HG03571 (cell line): ENCODE results near the gene COL6A3.

Experiments used
- ATAC-seq: cut with Tn5 transposase; IDR thresholded peaks from one replicate; pipeline ENCODE4 v1.9.1; 2021; ENCODE audit not compliant: unreplicated experiment

The COL6A3 gene, protein sequence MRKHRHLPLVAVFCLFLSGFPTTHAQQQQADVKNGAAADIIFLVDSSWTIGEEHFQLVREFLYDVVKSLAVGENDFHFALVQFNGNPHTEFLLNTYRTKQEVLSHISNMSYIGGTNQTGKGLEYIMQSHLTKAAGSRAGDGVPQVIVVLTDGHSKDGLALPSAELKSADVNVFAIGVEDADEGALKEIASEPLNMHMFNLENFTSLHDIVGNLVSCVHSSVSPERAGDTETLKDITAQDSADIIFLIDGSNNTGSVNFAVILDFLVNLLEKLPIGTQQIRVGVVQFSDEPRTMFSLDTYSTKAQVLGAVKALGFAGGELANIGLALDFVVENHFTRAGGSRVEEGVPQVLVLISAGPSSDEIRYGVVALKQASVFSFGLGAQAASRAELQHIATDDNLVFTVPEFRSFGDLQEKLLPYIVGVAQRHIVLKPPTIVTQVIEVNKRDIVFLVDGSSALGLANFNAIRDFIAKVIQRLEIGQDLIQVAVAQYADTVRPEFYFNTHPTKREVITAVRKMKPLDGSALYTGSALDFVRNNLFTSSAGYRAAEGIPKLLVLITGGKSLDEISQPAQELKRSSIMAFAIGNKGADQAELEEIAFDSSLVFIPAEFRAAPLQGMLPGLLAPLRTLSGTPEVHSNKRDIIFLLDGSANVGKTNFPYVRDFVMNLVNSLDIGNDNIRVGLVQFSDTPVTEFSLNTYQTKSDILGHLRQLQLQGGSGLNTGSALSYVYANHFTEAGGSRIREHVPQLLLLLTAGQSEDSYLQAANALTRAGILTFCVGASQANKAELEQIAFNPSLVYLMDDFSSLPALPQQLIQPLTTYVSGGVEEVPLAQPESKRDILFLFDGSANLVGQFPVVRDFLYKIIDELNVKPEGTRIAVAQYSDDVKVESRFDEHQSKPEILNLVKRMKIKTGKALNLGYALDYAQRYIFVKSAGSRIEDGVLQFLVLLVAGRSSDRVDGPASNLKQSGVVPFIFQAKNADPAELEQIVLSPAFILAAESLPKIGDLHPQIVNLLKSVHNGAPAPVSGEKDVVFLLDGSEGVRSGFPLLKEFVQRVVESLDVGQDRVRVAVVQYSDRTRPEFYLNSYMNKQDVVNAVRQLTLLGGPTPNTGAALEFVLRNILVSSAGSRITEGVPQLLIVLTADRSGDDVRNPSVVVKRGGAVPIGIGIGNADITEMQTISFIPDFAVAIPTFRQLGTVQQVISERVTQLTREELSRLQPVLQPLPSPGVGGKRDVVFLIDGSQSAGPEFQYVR (N-terminal part only)

GRCh38 chr2:237413777-237414661, at the start of gene COL6A3:
Gene COL6A3 (minus strand): TSS chr2:237414164. CDS start chr2:237396817, 17,347 bp downstream.
- ATAC-seq = no peak

- ATAC-seq = no peak
Measured at GRCh38 chr2:237459741-237460174, 45.8 kb upstream of the COL6A3 start.

DNA sequence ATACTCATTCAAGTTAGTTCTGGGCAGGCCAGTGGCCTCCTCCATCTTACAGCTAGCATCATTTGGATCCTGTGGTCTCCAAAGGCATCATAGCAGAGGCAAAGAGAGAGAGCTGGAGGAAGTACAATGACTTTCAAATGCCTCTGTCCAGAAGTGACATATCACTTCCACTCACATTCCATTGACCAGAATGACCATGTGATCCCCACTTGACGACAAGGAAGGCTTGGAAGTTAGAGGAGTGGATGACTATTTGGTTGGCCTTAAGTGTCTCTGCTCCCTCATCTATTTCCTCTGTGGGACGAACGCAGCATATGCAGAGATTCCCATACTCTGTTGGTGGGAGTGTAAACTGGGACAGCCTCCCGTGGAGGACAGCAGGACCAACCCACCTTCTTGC, 45.3 kb upstream of the COL6A3 start:
- ATAC-seq = no peak

DNA sequence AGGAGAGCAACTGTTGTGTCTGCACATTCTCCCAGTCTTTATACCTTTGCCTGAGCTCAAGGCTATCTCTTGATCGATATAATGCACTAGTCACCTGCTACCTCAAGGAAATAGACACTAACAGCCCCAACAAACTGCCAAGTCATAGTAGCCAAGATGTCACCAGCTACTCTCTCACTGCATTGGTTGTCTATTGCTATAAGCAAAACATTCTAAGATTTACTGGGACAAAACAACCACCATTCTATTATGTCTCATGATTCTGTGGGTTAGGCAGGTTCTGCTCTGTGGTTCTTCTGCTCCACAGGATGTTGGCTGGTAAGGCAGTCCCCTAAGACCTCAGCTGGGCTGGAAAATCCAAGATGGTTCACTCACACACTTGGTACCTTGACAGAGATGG, 44.6 kb upstream of the COL6A3 start:
- ATAC-seq = no peak

- ATAC-seq = no peak
Measured at GRCh38 chr2:237457388-237457941, 43.5 kb upstream of the COL6A3 start.

- ATAC-seq = no peak
Measured at GRCh38 chr2:237456200-237456843, 42.4 kb upstream of the COL6A3 start.

DNA sequence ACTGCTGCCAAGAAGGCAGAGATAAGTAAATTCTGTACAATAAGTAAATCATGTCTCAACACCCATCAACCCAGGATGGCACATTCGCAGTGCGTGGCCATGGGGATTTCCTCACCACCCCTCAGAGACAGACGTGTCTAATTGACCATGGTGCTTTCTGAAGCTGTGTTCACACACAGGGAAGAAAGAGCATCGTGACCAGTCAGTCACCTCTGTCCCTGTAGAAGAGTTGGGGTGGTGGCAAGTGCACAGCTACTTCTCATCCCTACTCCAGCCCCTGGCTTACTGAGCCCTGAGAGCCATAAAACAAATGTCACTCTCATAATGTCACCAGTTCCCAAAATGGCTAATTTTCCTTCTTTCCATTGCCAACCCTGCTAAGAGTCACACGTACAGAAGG, 41.8 kb upstream of the COL6A3 start:
- no peak for ATAC-seq

DNA sequence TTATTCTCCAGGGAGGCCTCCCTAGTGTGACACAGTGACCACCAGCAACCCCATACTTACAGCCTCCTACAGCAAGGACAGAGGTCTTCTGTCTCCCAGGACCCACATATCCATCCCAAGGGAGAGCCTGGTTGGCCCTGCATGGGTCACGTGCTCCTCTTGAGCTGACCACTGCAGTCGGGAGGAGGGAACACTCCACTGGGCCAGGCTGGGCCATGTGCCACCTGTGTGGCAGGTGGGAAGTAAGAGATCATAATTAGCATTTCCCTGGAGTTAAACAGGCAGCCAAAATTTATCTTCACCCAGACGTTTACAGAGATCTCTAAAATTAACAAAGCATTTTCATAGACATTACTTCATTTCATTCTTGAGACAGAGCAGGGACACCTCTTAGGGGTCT, 39.7 kb upstream of the COL6A3 start:
- no peak for ATAC-seq

GRCh38 chr2:237452861-237453260, 38.9 kb upstream of the COL6A3 start:
- ATAC-seq = no peak

GRCh38 chr2:237451643-237452469, 37.9 kb upstream of the COL6A3 start:
- ATAC-seq = no peak

GRCh38 chr2:237450583-237450982, 36.6 kb upstream of the COL6A3 start:
- ATAC-seq = no peak

DNA sequence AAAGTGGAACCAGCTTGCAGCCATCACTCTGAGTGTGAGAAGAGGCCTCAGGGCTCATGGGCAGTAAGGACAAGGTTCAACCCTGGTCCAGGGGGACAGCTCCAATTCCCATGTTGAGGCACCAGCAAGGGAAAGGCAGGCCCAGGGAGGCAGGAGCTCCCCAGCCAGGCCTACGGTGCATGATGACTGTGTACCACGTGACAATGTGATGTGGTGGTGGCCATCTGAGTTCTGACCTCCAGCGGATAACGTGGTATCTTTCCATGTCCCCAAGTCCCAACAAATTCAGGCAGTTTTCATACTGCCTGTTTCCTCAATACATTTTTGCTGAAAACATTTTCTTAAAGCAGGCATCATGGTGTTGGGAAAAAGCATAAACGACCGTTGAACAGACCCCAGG, 36.1 kb upstream of the COL6A3 start:
- no peak for ATAC-seq

GRCh38 chr2:237449193-237449881, 35.4 kb upstream of the COL6A3 start:
- ATAC-seq = no peak

GRCh38 chr2:237448626-237449025, 34.7 kb upstream of the COL6A3 start:
- no peak for ATAC-seq

DNA sequence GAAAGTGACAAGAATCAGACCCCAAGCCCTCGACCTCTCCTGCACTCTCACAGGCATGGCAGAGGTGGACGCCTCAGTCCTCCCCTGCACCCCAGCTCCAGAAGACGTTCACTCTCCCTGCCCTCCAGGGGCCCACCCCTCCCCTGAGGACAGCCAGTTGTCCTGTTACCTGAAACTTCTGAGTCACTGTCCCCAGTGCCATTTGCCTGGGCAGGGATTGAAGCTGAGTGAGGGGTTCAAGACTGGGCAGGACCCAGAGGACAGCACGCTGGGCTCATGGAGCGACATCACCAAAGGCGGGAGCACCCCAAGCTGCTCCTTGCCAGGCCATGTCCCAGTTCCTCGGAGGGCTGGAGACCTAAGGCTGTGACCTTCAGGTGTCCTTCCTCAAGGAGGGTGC, 34.2 kb upstream of the COL6A3 start:
- ATAC-seq = no peak

DNA sequence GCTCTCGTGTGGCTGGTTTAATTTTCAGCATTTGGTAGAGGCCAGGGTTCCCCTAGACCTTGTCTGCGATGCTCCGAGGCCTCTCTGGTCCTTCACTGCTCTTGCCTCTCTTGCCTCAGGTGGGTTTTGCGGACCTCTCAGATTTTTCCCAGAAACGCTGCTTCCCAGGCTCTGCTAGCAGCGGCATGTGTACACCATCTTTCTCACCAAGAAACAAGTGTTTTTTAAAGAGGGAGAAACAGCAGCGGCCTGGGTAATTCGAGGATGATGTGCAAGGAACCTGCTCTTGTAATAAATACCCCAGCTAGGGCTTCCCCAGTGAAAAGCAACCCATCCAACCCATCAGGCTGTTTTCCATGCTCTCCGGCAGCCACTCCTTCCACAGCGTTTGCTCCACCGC, 33.5 kb upstream of the COL6A3 start:
- no peak for ATAC-seq

GRCh38 chr2:237446338-237446665, 32.3 kb upstream of the COL6A3 start:
- no peak for ATAC-seq
